H1 (cell line): ENCODE data around the gene C5orf15.

Source experiments
- CBX8 ChIP-seq: fragments of 300-800, 300-1000 bp; sonication (generic); IDR thresholded peaks from 2 replicates; pipeline ENCODE4 v1.7.1; 2016; ENCODE audit warnings: low read depth, low read length, borderline replicate concordance
- CHD2 ChIP-seq: IDR thresholded peaks from 2 replicates; pipeline ENCODE4 v1.6.1; 2012; ENCODE audit warnings: low read length, improper control_type of control experiment
- CREB1 ChIP-seq: IDR thresholded peaks from 2 replicates; pipeline ENCODE4 v1.6.1; 2012; ENCODE audit warnings: inconsistent platforms
- CTBP2 ChIP-seq: IDR thresholded peaks from 2 replicates; pipeline ENCODE4 v1.7.0; 2011; ENCODE audit warnings: borderline replicate concordance, mild to moderate bottlenecking, moderate library complexity, mixed read lengths, low read length; ENCODE audit not compliant: insufficient read depth, insufficient read length
- EP300 ChIP-seq, 2 experiments: IDR thresholded peaks; 1 replicate in 1 of 2; 2 replicates in 1 of 2; pipeline ENCODE4 v1.6.1; 2011 to 2012; ENCODE audit warnings: low read depth in 2 of 2, low read length in 2 of 2, mild to moderate bottlenecking in 2 of 2, borderline replicate concordance in 1 of 2, inconsistent platforms in 1 of 2, moderate library complexity in 1 of 2
- POLR2A ChIP-seq, 2 experiments: IDR thresholded peaks; 1 replicate in 1 of 2; 2 replicates in 1 of 2; pipeline ENCODE4 v1.6.1; 2011; ENCODE audit warnings: low read depth in 2 of 2, low read length in 2 of 2, mild to moderate bottlenecking in 2 of 2; ENCODE audit errors: control extremely low read depth in 1 of 2
- SP1 ChIP-seq: IDR thresholded peaks from 2 replicates; pipeline ENCODE4 v1.6.1; 2011; ENCODE audit warnings: low read depth, low read length
- TAF1 ChIP-seq: IDR thresholded peaks from 2 replicates; pipeline ENCODE4 v1.6.1; 2011; ENCODE audit warnings: mild to moderate bottlenecking, low read depth, low read length
- YY1 ChIP-seq: IDR thresholded peaks from 2 replicates; pipeline ENCODE4 v1.6.1; 2011; ENCODE audit warnings: low read depth, mild to moderate bottlenecking, low read length

DNA sequence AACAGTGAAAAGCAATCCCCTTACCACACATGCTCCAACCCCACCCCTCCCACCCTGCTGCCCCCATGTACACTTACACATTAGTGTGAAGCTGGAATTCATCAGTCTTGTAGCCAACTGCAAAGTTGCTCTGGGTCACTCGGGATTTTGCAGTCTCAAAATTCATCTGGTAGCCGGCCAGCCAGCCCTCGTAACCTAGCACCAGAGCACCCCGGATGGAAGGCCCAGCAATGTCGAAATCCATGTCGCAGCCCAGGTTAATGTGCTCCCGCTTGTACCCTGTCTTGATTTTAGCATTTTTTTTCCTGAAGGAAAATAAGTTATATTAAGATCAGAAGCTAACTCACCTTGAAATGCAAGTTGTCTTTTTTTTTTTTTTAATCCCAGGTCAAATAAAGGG, 12.2 kb upstream of the C5orf15 start:
- TF ChIP-seq YY1, result no peak
- no peak for TF ChIP-seq EP300 (IDR thresholded peaks at IDR 0.05; ENCODE audit: borderline replicate concordance in 1 of 2, low read depth in 2 of 2, low read length in 2 of 2)
- TF ChIP-seq POLR2A (IDR thresholded peaks at IDR 0.05; ENCODE audit: control extremely low read depth in 1 of 2, low read depth in 2 of 2, low read length in 2 of 2), result no peak
- TF ChIP-seq CTBP2, result no peak
- no peak for TF ChIP-seq CHD2
- TF ChIP-seq CBX8, result no peak
- no peak for TF ChIP-seq CREB1
- TF ChIP-seq SP1, result no peak
- no peak for TF ChIP-seq TAF1
